Ramos (cell line): ENCODE results near the gene TRPM1.

Experiments used
- in situ Hi-C: fragments of 300-500 bp; cut with MboI; formaldehyde crosslinking; loops from one replicate; pipeline ENCODE4 v1.14.3; 2022; ENCODE audit warnings: low sequenced_read_pairs; ENCODE audit not compliant: unreplicated experiment

TRPM1 gene

DNA sequence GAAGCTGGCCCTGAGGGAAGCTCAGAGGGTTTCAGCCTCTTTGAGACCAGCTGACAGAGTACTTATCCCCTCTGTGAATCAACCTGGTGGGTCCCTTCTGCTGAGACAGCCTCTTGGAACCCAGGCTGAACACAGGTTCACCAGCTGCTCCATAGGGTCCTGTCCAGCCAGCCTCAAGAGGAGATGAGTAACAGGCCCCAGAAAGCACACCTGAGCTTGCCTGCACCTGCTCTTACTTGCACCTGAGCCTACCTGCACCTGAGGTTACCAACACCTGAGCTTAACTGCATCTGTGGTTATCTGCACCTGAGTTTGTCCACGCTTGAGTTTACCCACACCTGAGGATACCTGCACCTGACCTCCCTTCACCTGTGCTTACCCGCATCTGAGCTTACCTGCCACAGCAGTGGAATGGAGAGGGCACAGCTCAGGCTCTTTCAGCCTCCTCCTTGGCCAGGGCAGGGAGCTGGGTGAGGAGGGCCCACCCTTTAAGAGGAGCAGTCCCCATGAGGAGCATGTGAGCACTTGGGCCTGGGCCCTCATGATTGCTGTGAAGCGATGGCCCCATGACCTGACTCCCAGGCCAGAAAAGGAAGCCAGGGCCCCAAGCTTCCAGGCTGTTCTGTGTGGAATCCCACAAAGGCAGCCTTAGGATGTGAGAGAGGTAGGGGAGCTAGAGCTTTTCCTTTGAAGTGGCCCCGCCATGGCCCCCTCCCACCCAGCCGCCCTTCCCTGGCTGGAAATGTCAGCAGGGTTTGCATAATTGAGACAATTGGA lies at the start of gene TRPM1:
TSS of gene TRPM1 (minus strand) at position 464 of the 777 bp plus-strand sequence. CDS start 20,370 bp downstream, outside the sequence.
- in situ Hi-C loops: no loop called here

DNA sequence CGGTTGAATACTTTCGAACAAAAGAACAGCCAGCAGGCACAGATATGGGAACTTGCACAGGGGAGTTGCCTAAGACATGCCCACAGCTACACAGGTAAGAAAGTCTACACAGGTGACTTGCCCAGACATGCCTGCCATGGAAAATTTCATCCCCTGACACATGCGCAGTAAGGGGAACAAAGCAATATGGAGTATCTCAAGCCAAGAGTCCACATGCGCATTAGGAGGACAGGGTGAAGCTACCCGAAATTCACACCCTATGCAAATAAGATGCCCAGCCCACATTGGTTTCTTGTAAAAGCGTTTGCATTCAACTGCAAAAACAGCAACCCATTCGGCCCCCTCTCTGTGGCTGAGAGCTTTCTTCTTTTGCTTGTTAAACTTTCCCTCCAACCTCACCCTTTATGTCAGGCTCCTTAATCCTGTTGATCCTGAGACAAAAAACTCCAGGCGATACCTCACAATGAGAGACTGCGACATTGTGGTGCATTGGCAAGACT lies 49.3 kb upstream of the TRPM1 start:
- in situ Hi-C loops: no loop called here

DNA sequence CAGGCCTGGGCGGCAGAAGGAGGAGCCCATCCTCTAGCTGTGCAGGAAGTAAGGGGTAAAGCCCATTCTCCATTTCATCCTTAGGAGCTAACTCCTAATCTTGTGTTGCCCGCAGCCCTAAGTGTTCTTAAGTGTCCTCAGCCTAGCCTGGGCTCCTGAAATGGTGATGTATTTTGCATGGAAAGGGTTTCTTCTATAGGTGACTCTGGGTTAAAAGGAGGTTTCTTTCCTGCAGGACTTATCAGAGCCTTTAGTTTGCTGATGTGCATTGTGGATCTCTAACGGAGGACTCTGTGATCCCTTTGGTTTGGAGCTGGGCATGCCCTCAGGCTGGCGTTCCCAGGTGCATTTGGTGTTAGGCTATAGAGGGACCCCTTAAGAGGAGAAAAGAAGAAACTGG lies 48.5 kb upstream of the TRPM1 start:
- in situ Hi-C loops: no loop called here

DNA sequence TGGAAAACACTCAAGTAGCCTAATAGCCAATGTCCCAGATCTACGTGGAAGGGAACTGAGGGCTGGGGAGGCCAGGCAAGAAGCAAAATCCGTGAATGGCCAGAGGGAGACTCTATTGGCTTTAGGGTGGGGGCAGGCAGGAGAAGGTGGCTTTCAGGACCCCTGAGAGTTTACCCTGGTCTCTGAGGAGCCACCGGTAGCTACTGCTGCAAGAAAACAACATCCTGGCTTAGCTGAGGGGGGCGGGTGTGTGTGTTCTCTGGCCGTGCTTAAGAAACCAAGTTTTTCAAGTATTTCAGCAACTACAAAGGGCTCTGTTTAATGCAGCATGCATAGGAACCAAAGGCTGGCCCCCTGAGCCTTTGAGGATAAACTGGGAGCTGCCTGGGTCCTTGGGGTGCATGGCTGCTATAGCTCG lies 47.6 kb upstream of the TRPM1 start:
- in situ Hi-C loops: no loop called here

DNA sequence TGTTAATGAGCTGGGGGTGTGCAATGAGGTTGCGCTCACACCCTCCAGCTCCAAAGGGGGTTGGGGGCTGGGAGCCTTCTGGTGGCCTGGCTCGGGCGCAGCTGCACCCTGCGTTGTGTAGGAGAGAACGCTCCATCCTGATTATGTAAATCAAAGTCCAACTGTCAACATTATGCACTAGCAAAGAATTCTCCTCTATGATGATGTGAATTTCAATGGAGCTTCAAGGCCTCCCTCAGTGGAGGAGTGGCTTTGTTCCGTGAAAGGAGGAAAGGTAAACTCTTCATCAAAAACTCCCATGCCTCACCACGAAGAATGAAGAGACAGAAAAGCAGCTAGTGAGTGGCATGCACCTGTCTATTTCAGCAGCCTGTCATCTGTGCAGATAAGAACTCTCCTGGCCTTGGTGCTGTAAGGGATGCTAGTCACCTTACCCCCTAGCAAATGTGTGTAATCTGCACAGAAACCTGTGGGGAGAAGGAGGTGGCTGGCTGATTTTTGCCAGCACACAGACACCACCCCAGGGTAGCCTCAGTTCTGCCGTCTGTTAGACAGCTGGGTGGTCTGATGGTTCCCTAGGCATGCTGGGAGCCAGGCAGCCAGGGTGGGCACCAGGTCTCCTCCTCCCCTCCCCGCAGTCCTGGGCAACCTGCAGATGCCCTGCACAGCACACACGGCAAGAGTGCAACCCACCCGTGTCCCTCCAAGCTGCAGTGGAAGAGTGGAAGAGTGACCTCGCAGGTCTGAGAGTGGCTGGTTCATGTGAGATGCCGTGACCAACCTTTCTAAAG lies 47.0 kb upstream of the TRPM1 start:
- in situ Hi-C loops: no loop called here

DNA sequence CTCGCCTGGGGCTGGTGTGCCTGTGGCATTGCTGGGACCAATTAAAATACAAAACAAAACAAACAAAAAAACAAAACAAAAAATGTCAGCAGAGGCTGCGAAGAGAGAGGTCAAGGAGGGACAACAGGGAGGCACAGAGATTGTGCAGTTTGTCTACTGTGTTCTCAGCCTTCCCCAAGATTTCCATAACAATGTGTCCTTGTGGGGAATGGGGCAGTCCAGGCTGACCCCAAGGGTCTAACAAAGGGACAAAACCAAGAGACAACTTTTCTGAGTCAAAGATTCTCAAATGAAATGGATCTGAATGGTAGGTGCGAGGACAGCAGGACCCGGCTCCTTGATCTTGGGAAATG lies 46.4 kb upstream of the TRPM1 start:
- in situ Hi-C loops: no loop called here

DNA sequence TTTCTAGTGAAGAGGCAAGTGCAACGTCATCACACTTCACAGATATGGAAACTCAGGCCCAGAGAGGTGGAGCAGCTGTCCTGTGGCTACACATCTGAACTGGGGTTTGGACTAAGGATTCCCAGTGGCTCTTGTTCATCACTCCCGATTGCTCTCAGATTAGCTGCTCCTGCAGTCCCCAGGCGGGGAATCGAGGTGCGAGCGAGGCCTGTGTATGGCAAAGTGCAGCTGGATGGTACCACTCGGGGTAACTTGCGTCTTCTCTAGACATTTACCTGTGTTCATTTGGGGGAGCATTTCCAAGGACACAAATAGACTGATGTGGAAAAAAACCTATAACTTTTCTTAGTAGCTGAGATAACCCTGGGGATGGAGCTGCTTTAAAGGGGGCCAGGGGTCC lies 45.9 kb upstream of the TRPM1 start:
- in situ Hi-C loops: no loop called here

DNA sequence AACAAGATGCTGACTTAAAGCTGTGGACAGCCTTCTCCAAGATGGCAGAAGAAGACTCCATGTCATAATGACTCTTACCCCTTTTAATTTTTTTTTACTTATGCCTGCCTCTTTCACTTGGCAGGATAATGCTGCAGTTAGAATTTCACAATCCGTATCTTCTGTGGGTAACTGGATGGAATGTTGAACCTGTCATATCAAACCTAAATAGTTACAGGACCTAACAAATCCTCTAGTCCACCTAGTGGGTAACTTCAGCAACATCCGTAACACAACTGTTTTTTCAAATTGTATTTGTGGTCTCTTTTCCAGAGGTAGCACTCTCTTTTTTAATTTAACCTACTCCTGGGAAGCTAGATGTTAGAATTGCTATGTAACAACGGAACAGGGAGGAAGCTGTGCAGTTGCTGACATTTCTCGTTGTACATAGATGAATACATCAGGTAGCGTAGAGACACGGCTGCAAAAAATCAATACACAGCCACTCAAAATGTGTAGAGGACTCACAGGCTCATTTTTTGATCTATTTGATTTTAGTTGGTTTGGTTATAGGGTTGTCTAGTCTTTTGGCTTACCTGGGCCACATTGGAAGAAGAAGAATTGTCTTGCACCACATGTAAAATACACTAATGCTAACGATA lies 43.9 kb upstream of the TRPM1 start:
- in situ Hi-C loops: no loop called here

DNA sequence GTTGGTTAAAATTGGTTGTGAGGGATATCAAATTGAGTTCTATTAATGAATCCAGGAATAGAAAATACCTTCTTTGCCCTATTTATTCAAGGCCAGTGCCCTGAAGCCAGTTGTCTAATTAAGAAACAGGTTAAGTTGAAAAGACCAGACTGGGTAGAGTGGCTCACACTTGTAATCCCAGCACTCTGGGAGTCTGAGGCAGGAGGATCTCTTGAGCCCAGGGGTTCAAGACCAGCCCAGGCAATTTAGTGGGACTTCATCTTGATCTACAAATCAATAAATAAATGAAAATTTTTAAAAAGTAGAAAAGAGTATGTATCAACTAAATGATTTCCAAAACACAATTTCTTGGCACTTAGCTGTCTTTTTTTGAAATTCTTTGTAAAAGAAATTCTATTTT lies 40.3 kb upstream of the TRPM1 start:
- in situ Hi-C loops: no loop called here

DNA sequence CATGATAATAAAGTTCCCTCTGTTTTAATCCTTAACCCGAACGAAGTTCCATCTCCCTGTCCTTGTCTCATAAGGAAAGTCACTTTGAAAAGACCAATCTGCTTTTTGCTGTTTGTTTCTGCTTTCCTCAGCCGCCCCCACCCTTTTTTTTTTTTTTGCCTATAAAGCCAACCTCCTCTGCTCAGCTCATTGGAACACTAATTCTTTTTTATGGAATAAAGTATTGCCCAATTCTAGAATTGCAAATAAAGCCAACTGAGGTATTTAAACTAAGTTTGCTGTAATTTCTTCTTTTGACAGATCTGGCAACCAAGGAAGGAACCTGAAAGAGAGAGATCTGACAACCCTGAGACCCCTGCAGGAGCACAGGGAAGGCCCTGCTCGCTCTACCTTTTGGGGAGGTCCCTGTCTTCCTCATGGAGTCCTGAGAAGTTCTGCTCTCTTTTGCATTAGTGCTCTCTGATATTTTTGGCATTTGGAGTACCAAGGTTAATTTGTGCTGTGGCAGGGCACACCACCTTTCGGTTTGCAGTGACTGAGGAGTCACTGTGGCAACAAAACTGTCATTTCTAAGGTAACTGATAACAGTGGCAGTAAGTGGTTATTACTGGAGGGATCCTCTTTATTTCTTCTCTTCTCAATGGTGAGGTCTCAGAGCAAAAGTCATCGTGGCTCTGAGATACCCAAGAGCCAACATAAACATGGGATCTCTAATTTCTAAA lies 35.2 kb upstream of the TRPM1 start:
- in situ Hi-C loops: no loop called here

DNA sequence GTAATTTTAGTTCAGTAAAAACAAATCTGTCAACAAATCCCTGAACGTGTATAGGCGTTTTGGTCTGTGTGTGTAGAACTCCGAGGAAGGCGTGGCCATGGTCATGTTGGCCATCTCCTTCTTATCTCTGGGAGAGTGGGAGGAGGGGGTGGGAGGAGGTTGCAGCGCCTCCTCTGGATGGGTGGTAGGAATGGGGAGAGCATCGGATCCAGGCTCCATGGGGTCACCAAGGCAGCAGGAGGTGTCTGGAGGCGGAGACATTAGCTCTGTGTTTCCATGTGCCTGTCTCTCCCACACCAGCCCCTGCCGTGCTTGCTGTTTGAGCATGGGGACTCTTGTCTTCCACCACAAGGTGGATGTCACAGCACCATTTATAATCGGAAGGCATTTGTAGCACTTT lies 34.5 kb upstream of the TRPM1 start:
- in situ Hi-C loops: no loop called here

DNA sequence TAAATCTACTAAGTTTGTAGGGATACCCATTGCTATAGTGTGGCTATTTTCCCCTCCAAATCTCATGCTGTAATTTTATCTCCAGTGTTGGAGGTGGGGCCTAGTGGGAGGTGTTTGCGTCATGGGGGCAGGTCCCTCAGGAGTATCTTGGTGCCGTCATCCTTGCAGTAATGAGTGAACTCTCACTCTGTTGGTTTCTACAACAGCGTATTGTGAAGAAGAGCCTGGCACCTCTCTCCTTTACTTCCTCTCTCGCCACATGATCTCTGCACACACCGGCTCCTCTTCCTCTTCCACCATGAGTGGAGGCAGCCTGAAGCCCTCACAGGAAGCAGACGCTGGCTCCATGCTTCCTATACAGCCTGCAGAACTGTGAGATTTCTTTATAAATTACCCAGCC lies 34.0 kb upstream of the TRPM1 start:
- in situ Hi-C loops: no loop called here

DNA sequence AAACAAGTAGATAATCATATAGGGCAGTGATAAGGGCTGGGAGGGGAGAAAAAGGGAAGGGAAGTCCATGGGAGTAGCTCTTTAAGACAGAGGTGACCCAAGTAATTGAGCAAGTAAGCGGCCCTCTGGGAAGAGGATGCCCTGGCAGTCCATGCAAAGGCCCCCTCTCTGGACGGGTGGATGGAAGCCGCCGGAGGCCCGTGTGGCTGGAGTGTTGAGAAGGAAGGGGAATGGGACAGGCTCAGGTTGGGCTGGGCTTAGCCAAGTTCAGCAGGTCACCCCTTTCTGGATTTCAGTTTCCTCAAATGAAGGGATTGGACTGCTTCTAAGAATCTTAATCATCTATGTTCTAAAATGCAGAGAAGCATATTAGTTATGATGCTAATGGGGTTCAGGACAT lies 32.4 kb upstream of the TRPM1 start:
- in situ Hi-C loops: no loop called here

DNA sequence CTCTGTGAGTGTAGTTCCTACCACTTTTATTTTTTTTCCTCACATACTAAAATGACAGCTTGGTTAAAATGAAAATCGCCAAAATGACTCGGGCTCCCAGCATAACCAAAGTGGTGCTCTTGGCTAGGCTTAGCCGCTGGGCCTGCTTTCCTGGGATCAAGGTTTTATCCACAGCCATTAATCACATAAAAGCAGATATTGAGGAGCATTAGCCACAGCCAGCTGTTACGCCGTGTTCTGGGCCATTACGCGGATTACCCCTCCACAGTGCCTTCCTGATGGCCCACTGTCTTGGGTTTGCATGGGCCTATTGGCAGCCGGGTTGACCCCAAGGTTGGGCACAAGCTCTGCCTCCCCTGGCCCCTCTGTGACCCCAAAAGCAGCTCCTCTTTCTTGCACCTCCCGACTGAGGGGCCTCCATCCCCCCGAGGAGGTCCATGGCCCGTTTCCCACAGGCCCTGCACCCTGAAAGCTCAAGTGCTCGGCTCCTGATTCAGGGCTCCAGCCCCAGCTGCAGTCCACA lies 30.4 kb upstream of the TRPM1 start:
- in situ Hi-C loops: no loop called here

DNA sequence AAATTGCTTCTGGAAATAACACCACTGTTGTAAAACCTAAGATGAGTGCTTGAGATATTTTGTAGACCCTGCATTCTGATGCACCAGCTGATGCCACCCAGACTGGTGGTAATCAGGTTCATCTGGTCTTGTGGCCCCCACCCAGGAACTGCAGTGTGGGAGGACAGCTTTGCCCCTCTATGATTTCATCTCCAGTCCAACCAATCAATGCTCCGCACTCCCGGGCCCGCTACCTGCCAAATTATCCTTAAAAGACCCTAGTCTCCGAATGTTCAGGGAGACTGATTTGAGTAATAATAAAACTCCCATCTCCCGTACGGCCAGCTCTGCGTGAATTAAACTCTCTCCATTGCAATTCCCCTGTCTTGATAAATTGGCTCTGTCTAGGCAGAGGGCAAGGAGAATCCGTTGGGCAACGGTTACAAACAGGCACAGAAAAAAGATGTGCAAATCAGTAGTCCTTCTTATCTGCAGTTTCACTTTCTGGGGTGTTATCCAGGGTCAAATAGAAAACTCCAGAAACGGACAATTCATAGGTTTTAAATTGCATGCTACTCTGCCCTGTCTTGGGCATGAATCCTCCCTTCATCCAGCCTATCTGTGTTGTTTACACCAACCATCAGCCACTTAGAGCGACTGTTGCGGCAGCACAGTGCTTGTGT lies 29.2 kb upstream of the TRPM1 start:
- in situ Hi-C loops: no loop called here

DNA sequence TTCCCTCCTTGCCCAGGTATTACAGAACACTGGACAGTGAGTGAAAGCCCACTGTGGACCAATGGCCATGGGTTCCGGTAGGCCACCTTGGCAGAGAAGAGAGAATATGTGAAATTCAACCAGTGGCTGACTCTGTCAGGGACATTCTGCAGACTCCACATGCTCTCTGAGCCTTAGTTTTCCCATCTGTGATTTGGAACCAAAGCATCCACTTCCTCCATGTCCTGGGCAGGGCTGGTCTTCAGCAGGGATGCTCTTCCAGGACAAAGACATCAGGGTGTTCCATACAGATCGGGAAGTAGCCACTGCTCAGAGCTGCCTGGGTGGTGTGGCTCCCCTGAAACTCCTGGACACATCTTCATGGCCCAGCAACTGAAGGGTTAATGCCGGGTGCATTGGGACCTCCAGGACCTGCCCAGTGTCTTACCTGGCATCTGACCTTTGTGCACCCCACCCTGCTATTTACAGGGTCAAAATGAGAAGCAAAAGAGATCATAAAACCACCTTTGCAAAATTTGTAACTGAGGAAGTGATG lies 28.3 kb upstream of the TRPM1 start:
- in situ Hi-C loops: loop anchor here (10.0 kb wide), 1 partner anchor 235 kb away; no protein-coding TSS in a partner anchor

DNA sequence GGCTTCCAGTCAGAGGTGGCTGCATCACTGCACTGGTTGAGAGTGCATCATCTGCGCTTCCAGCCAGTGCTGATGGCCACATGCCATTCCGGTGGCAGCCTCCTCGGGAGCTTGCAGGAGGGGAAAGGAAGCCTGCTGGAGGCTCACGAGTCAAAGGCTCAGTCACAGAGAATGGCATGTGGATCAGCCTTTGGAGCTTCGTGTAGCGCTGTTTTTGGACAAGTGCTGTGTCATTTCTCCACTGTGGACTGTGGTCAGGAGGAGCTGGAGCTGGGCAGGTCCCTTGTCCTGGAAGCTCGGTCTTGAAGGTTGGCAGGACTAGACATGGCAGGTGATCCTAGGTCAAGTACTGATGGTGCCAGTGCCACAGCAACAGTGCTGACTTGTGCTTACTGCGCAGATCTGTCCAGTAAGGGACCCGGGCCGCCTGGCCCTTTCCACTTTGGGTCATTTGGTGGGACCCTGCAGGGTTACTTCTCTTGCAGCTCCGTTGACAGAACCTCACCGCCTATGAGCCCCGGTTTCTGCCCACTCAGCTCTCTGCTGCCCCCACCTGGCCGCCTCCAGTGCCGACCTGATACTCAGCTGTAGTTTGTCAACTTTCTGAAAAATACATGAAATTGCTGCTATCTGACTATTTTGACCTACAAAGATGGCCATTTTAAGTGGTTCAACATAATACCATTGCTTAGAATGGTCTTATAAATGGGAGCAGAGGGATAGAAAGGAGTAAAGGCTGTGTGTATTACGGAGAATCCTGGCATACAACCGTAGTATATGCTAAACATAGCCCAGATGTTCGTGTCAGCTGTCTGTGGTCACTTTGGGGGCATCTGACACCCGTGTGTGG lies 27.6 kb upstream of the TRPM1 start:
- in situ Hi-C loops: loop anchor here (10.0 kb wide), 1 partner anchor 234 kb away; no protein-coding TSS in a partner anchor

DNA sequence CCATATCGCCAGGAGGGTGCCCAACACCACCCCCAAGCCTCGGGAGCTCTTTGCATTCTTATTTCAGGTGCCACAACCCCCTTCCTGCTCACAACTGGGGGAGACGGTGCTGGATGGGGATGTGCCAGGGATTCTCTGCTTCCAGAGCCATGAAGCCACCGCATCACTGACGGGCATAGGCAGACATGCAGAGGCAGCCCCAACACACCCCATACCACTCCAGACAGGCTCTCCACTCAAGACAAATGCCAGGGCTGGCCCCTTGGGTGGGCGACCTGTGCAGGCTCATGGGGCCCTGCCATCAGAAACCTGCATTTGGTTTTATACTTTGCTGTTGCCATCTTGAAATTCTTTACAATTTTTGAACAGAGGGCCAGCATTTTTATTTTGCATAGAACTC lies 27.0 kb upstream of the TRPM1 start:
- in situ Hi-C loops: loop anchor here (10.0 kb wide), 1 partner anchor 234 kb away; no protein-coding TSS in a partner anchor
